ENCODE results near the gene ATP2B2.

The ATP2B2 gene

GRCh38 chr3:10304905-10305304, 200.5 kb downstream of the ATP2B2 start:
- no peak for TF ChIP-seq TCF4 (CRISPR knock-in tag; IDR thresholded peaks at IDR 0.05; ENCODE audit: borderline replicate concordance)
- TF ChIP-seq OSR1 (CRISPR knock-in tag; IDR thresholded peaks at IDR 0.05): no peak
- TF ChIP-seq POU6F1 (CRISPR knock-in tag; IDR thresholded peaks at IDR 0.05; ENCODE audit: borderline replicate concordance, low read depth): no peak
- no peak for TF ChIP-seq BACH2 (CRISPR knock-in tag; IDR thresholded peaks at IDR 0.05; ENCODE audit: borderline replicate concordance)
- TF ChIP-seq RARB (CRISPR knock-in tag; IDR thresholded peaks at IDR 0.05): no peak
- no peak for TF ChIP-seq ARNTL (CRISPR knock-in tag; IDR thresholded peaks at IDR 0.05; ENCODE audit: borderline replicate concordance, low read depth)
- no peak for TF ChIP-seq ESRRG (CRISPR knock-in tag; IDR thresholded peaks at IDR 0.05)
- no peak for TF ChIP-seq ZFP3 (CRISPR knock-in tag; IDR thresholded peaks at IDR 0.05)
- TF ChIP-seq CSRNP3 (CRISPR knock-in tag; IDR thresholded peaks at IDR 0.05): no peak
- no peak for TF ChIP-seq GLIS3 (CRISPR knock-in tag; IDR thresholded peaks at IDR 0.05)
- no peak for TF ChIP-seq PATZ1 (CRISPR knock-in tag; IDR thresholded peaks at IDR 0.05; ENCODE audit: borderline replicate concordance)
- TF ChIP-seq ZFP30 (CRISPR knock-in tag; IDR thresholded peaks at IDR 0.05): no peak
- TF ChIP-seq CSDC2 (CRISPR knock-in tag; IDR thresholded peaks at IDR 0.05): no peak

GRCh38 chr3:10303785-10304184, 201.6 kb downstream of the ATP2B2 start:
- ATAC-seq: no peak
- TF ChIP-seq POU6F1 (CRISPR knock-in tag; IDR thresholded peaks at IDR 0.05; ENCODE audit: borderline replicate concordance, low read depth): no peak
- TF ChIP-seq CREB5 (CRISPR knock-in tag; IDR thresholded peaks at IDR 0.05; ENCODE audit: low read depth): no peak
- TF ChIP-seq ZNF565 (CRISPR knock-in tag; conservative IDR thresholded peaks at IDR 0.05; ENCODE audit: low read depth): no peak
- TF ChIP-seq BACH2 (CRISPR knock-in tag; IDR thresholded peaks at IDR 0.05; ENCODE audit: borderline replicate concordance): no peak

More at GRCh38 chr3:10304905-10305304, 200.5 kb downstream of the ATP2B2 start:
- no peak for ATAC-seq

GRCh38 chr3:10303105-10303504, 202.3 kb downstream of the ATP2B2 start:
- TF ChIP-seq BACH2 (CRISPR knock-in tag; IDR thresholded peaks at IDR 0.05; ENCODE audit: borderline replicate concordance): no peak
- TF ChIP-seq ZNF8 (CRISPR knock-in tag; IDR thresholded peaks at IDR 0.05): no peak
- no peak for TF ChIP-seq TSHZ2 (CRISPR knock-in tag; IDR thresholded peaks at IDR 0.05)
- TF ChIP-seq ZC3H10 (CRISPR knock-in tag; IDR thresholded peaks at IDR 0.05): no peak
- TF ChIP-seq PPARA (CRISPR knock-in tag; IDR thresholded peaks at IDR 0.05; ENCODE audit: borderline replicate concordance): no peak
- no peak for TF ChIP-seq ZFP30 (CRISPR knock-in tag; IDR thresholded peaks at IDR 0.05)
- no peak for TF ChIP-seq ZNF70 (CRISPR knock-in tag; IDR thresholded peaks at IDR 0.05)
- TF ChIP-seq POU6F1 (CRISPR knock-in tag; IDR thresholded peaks at IDR 0.05; ENCODE audit: borderline replicate concordance, low read depth): no peak
- TF ChIP-seq GLIS3 (CRISPR knock-in tag; IDR thresholded peaks at IDR 0.05): no peak
- TF ChIP-seq OSR1 (CRISPR knock-in tag; IDR thresholded peaks at IDR 0.05): no peak
- ATAC-seq: no peak; the same call in 2 of the 3 replicates

Measured in SK-N-SH treated with all-trans-retinoic acid at 6 μM for 48 hours (cell line).